NCI-H524 (cell line): ENCODE measurements around the gene RPL28.

Source experiments
- DNase-seq, 2 experiments: peaks; one replicate each; lab custom pipeline; 2025; lab: John Stamatoyannopoulos, UW

RPL28 gene

GRCh38 chr19:55353356-55353802 is 32.4 kb upstream of the RPL28 start:
- DNase-seq, result no peak

GRCh38 chr19:55353803-55354697 is 31.7 kb upstream of the RPL28 start:
- peak in 1 of 2 experiments; percentile 60 for DNase-seq

GRCh38 chr19:55354698-55355212 is 31.0 kb upstream of the RPL28 start, which contains the start of gene COX6B2:
Gene COX6B2 (minus strand): TSS chr19:55354719. CDS start chr19:55354521, 198 bp downstream.
- DNase-seq, result no peak

- DNase-seq, result peak in 1 of 2 experiments; percentile 25
Measured at GRCh38 chr19:55355213-55355821, 30.4 kb upstream of the RPL28 start.

GRCh38 chr19:55358493-55358892 is 27.2 kb upstream of the RPL28 start:
- DNase-seq, result no peak

GRCh38 chr19:55358943-55359908 is 26.5 kb upstream of the RPL28 start:
- DNase-seq, result peak; percentile 73 to 89

GRCh38 chr19:55360902-55361301 is 24.8 kb upstream of the RPL28 start:
- no peak for DNase-seq

GRCh38 chr19:55362174-55362989 is 23.4 kb upstream of the RPL28 start:
- DNase-seq, result no peak

- DNase-seq, result no peak
Measured at GRCh38 chr19:55362990-55363716, 22.6 kb upstream of the RPL28 start, which contains the start of gene GARIN5B. Gene GARIN5B (minus strand): TSS chr19:55363260. CDS start chr19:55363066, 194 bp downstream.

- DNase-seq, result no peak
Measured at GRCh38 chr19:55365245-55365644, 20.5 kb upstream of the RPL28 start.

- DNase-seq, result no peak
Measured at GRCh38 chr19:55365964-55366363, 19.8 kb upstream of the RPL28 start.

GRCh38 chr19:55366790-55367189 is 18.9 kb upstream of the RPL28 start:
- no peak for DNase-seq

GRCh38 chr19:55368106-55368505 is 17.6 kb upstream of the RPL28 start:
- DNase-seq, result no peak

GRCh38 chr19:55368701-55369563 is 16.8 kb upstream of the RPL28 start:
- DNase-seq, result peak in 1 of 2 experiments; percentile 41

- peak; percentile 62 to 85 for DNase-seq
Measured at GRCh38 chr19:55369653-55370304, 16.0 kb upstream of the RPL28 start.

- DNase-seq, result no peak
Measured at GRCh38 chr19:55370305-55370988, 15.3 kb upstream of the RPL28 start, which contains the start of gene IL11. Gene IL11 (minus strand): TSS chr19:55370463. CDS start chr19:55370310, 153 bp downstream.

GRCh38 chr19:55372316-55373081 is 13.2 kb upstream of the RPL28 start:
- no peak for DNase-seq
